Measurements from ENCODE around the gene SOX30.
"Not testable (repeated sequence)": the region's sequence is repeated elsewhere in the genome, so short reads cannot be mapped to it uniquely, and the experiment has no call there.

Gene SOX30

GRCh38 chr5:157652377-157652692 lies at the start of gene SOX30:
Gene SOX30, minus strand, starts transcription at chr5:157652438. Its CDS starts 360 bp downstream, at chr5:157652078.
- no peak for DNase-seq

- DNase-seq, result not testable (repeated sequence)
Measured at GRCh38 chr5:157698674-157699073, 46.4 kb upstream of the SOX30 start.

GRCh38 chr5:157696154-157696553 lies 43.9 kb upstream of the SOX30 start:
- DNase-seq, result not testable (repeated sequence)

GRCh38 chr5:157693816-157694215 lies 41.6 kb upstream of the SOX30 start:
- not testable (repeated sequence) for DNase-seq

- no peak for DNase-seq
Measured at GRCh38 chr5:157690690-157691433, 38.6 kb upstream of the SOX30 start.

- DNase-seq, result no peak
Measured at GRCh38 chr5:157689942-157690689, 37.9 kb upstream of the SOX30 start.

GRCh38 chr5:157687198-157687554 lies 34.9 kb upstream of the SOX30 start:
- DNase-seq, result no peak

- DNase-seq, result not testable (repeated sequence)
Measured at GRCh38 chr5:157686276-157687197, 34.3 kb upstream of the SOX30 start.

GRCh38 chr5:157682257-157682656 lies 30.0 kb upstream of the SOX30 start:
- no peak for DNase-seq

GRCh38 chr5:157681048-157681447 lies 28.8 kb upstream of the SOX30 start:
- no peak for DNase-seq

GRCh38 chr5:157680239-157680638 lies 28.0 kb upstream of the SOX30 start:
- DNase-seq, result no peak

GRCh38 chr5:157679801-157680200 lies 27.6 kb upstream of the SOX30 start:
- no peak for DNase-seq

GRCh38 chr5:157677931-157678330 lies 25.7 kb upstream of the SOX30 start:
- no peak for DNase-seq

GRCh38 chr5:157674351-157674750 lies 22.1 kb upstream of the SOX30 start:
- DNase-seq, result not testable (repeated sequence)

GRCh38 chr5:157672976-157673375 lies 20.7 kb upstream of the SOX30 start:
- no peak for DNase-seq

GRCh38 chr5:157671592-157672330 lies 19.5 kb upstream of the SOX30 start:
- no peak for DNase-seq

GRCh38 chr5:157670662-157671591 lies 18.7 kb upstream of the SOX30 start, which contains the start of gene C5orf52:
Gene C5orf52, plus strand, starts transcription at chr5:157671533. Its CDS starts 82 bp downstream, at chr5:157671615.
- no peak for DNase-seq

GRCh38 chr5:157669701-157670097 lies 17.5 kb upstream of the SOX30 start:
- DNase-seq, result no peak

- DNase-seq, result no peak
Measured at GRCh38 chr5:157668356-157668755, 16.1 kb upstream of the SOX30 start.

- no peak for DNase-seq
Measured at GRCh38 chr5:157665467-157666070, 13.3 kb upstream of the SOX30 start.
